ENCODE measurements around the gene ASB18. TPM values are rescaled to one million over a fixed set of nuclear protein-coding genes. Genes with fewer than 3 reads are reported as not detected.

ASB18 gene
- total and polyA plus RNA-seq, 2 of the 13 experiments (the other 11 are each of a cell fraction or from before 2014, with no cell fraction given) = not detected

GRCh38 chr2:236177967-236178889 lies 86.0 kb downstream of the ASB18 start (continued):
- TF ChIP-seq PRDM4 (CRISPR knock-in tag; IDR thresholded peaks at IDR 0.05; ENCODE audit: borderline replicate concordance) (no peak), ZKSCAN8 (CRISPR knock-in tag; IDR thresholded peaks at IDR 0.05; ENCODE audit: borderline replicate concordance) (no peak), RBAK (CRISPR knock-in tag; IDR thresholded peaks at IDR 0.05) (no peak), SP2 (CRISPR knock-in tag; IDR thresholded peaks at IDR 0.05) (0 out of 2 replicates have a peak, but pooled peaks have one; percentile 28), ZNF234 (CRISPR knock-in tag; conservative IDR thresholded peaks at IDR 0.05) (no peak), ZNF263 (CRISPR knock-in tag; IDR thresholded peaks at IDR 0.05) (peak; percentile 59), TARDBP (CRISPR knock-in tag; IDR thresholded peaks at IDR 0.05) (0 out of 2 replicates have a peak, but pooled peaks have one; percentile 40), TCF12 (IDR thresholded peaks at IDR 0.05) (no peak), TCF12 (CRISPR knock-in tag; IDR thresholded peaks at IDR 0.05) (no peak), NONO (IDR thresholded peaks at IDR 0.05) (no peak), NONO (CRISPR knock-in tag; conservative IDR thresholded peaks at IDR 0.05) (0 out of 2 replicates have a peak, but pooled peaks have one; percentile 24), MBNL3 (CRISPR knock-in tag; conservative IDR thresholded peaks at IDR 0.05) (no peak), ZBTB26 (CRISPR knock-in tag; IDR thresholded peaks at IDR 0.05; ENCODE audit: borderline replicate concordance) (no peak), CREB1 (IDR thresholded peaks at IDR 0.05) (no peak), CREB1 (CRISPR knock-in tag; IDR thresholded peaks at IDR 0.05) (no peak), PTBP1 (IDR thresholded peaks at IDR 0.05; ENCODE audit: low read depth, low read length, poor library complexity, severe bottlenecking) (no peak), PHF20 (CRISPR knock-in tag; IDR thresholded peaks at IDR 0.05) (no peak), ZNF30 (CRISPR knock-in tag; IDR thresholded peaks at IDR 0.05) (no peak), ZNF746 (CRISPR knock-in tag; IDR thresholded peaks at IDR 0.05) (no peak), MTERF4 (CRISPR knock-in tag; IDR thresholded peaks at IDR 0.05) (no peak), TFDP2 (CRISPR knock-in tag; IDR thresholded peaks at IDR 0.05) (peak; percentile 44; the same call in 1 of the 2 replicates), FOXK2 (IDR thresholded peaks at IDR 0.05) (no peak), AGO2 (optimal IDR thresholded peaks at IDR 0.05; ENCODE audit: low read depth, low read length) (no peak), ZEB1 (IDR thresholded peaks at IDR 0.05; ENCODE audit: insufficient replicate concordance, low read depth) (no peak), RFX5 (IDR thresholded peaks at IDR 0.05; ENCODE audit: low read depth, low read length) (no peak), SMAD1 (CRISPR knock-in tag; IDR thresholded peaks at IDR 0.05; ENCODE audit: borderline replicate concordance, low read depth) (no peak)
